ENCODE data around the gene ENPP1.

The ENPP1 gene

GRCh38 chr6:131803007-131803769, 4.6 kb upstream of the ENPP1 start:
- Mint-ChIP-seq H3K27me3 (peaks cover 28% of the 10 kb centered on the region), H3K4me1 (peaks cover 15% of the 10 kb centered on the region)
- CTCF ChIA-PET, result no interaction called here

DNA sequence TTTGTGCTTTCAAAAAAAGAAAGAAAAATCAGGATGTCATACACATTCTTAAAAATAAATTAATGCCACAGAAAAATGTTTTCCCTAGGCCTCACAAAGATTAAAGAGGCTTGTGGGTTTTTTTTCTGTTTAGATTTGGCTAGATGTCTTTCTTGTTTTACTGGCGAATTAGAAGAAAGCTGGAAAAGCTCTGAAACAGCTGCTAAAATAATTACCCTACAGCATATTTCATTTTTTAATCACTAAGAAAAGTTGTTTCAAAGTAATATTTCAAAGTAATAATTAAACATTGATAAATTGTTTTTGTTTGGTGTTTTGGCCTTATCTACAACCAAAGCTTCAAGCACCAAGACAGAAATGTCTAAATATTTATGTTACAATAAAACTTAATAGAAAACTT, 3.7 kb upstream of the ENPP1 start:
- no peak for DNase-seq
- CTCF ChIA-PET, result no interaction called here

More at GRCh38 chr6:131803007-131803769, 4.6 kb upstream of the ENPP1 start:
- DNase-seq, result no peak
- Mint-ChIP-seq H3K36me3 (no peaks in the 10 kb centered on the region), H3K4me3 (no peak overlapping the region), H3K9me3 (no peaks in the 10 kb centered on the region), H3K27ac (no peak overlapping the region)

GRCh38 chr6:131807321-131807643, 538 bp upstream of the ENPP1 start:
- Mint-ChIP-seq H3K9me3 (no peaks in the 10 kb centered on the region), H3K27ac (no peak overlapping the region), H3K27me3 (peaks cover 45% of the 10 kb centered on the region), H3K4me1 (peaks cover 23% of the 10 kb centered on the region), H3K4me3 (peak overlapping the region; percentile 74), H3K36me3 (no peaks in the 10 kb centered on the region)
- CTCF ChIA-PET, result no interaction called here
- no peak for DNase-seq

More for the DNA sequence above, 3.7 kb upstream of the ENPP1 start:
- H3K9me3 Mint-ChIP-seq, result no peaks in the 10 kb centered on the region
- no peak overlapping the region for H3K4me3 Mint-ChIP-seq
- H3K4me1 Mint-ChIP-seq, result peaks cover 23% of the 10 kb centered on the region
- H3K36me3 Mint-ChIP-seq, result no peaks in the 10 kb centered on the region
- peaks cover 36% of the 10 kb centered on the region for H3K27me3 Mint-ChIP-seq
- H3K27ac Mint-ChIP-seq, result no peak overlapping the region

DNA sequence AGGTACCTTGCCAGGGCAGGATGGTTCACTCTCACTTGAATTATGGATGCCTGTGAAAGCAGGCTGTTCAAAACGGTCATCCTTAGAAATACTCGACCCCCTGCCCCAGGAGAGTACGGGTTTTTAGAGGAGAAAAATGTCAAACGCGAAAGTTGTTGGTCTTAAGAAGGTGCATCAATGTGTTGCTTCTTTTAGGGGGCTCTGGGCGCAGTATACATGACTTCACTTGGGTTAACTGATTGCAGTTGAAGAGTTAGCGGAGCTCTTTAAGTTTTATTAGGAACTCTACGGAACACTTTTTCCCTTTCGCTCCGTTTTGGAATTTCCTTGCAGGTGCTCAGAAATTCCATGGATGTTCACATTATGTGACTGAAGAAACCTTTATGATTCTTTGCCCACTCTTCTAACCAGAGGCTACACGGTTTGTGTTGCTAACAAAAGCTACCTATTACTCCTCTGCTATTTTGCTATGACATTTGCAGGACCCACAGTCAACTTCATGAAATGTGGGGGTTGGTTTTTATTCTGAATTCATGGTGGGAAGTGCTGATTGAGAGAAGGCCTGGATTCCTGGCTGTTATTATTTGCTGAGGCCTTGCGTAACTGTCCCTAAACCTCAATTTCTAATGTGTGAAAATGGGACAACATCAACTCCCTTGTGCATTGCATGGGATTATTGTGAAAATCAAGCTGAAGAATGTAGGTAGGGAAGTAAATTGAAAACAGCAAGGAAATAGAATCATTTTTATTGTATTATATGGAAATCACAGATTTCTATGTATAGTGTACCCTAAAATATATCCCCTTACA, 845 bp downstream of the ENPP1 start:
- no peak for DNase-seq
- Mint-ChIP-seq H3K4me3 (peak overlapping the region; percentile 67), H3K36me3 (no peaks in the 10 kb centered on the region), H3K9me3 (no peaks in the 10 kb centered on the region), H3K27ac (no peak overlapping the region), H3K4me1 (peaks cover 16% of the 10 kb centered on the region), H3K27me3 (peaks cover 45% of the 10 kb centered on the region)
- CTCF ChIA-PET, result no interaction called here

DNA sequence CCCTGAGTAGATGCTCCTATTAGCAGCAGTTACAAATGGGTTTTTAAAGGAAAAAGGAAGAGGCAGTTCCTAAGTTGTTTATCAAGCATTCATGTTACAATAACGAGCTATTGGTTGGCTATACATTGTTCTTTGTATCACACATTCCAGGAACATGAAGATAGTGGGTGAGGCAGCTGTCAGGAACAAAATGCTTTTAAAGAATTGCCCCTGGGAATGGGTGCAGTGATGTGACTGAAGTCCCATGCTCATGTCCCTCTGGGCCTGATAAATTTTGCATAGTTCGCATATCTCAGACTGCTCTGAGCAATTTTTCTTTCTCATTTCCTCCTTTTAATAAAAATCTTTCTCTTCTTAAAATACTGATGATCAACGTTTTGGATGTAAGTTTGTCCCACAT, 3.7 kb downstream of the ENPP1 start:
- Mint-ChIP-seq H3K36me3 (no peaks in the 10 kb centered on the region), H3K9me3 (no peaks in the 10 kb centered on the region), H3K4me3 (no peak overlapping the region), H3K4me1 (peaks cover 16% of the 10 kb centered on the region), H3K27me3 (peaks cover 35% of the 10 kb centered on the region), H3K27ac (no peak overlapping the region)
- CTCF ChIA-PET, result no interaction called here
- no peak for DNase-seq

DNA sequence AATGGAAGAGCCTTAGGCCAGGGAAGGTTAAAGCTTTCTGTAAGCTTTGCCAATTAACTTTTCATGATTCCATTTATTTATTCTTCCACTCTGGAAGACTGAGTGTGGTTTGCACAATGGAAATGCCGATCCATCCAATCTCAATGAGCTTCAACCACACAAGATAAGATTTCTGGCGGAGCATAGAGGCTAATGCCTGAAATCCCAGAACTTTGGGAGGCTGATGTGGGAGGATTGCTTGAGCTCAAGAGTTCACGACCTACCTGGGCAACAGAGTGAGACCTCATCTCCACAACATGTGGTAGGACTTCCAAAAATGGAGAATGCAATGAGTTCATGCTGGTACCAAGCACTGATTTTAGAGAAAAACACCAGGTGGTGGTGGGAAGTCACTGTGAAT, 6.2 kb downstream of the ENPP1 start:
- H3K9me3 Mint-ChIP-seq, result no peaks in the 10 kb centered on the region
- DNase-seq, result no peak
- no peaks in the 10 kb centered on the region for H3K4me1 Mint-ChIP-seq
- H3K36me3 Mint-ChIP-seq, result no peaks in the 10 kb centered on the region
- H3K27me3 Mint-ChIP-seq, result peaks cover 14% of the 10 kb centered on the region
- H3K27ac Mint-ChIP-seq, result no peak overlapping the region
- H3K4me3 Mint-ChIP-seq, result no peak overlapping the region
- CTCF ChIA-PET, result interaction anchor here (0.6 kb wide), 1 partner anchor 923 kb away, joined by 3 read pairs; no protein-coding TSS in a partner anchor

- no peaks in the 10 kb centered on the region for H3K9me3 Mint-ChIP-seq
- H3K36me3 Mint-ChIP-seq, result no peaks in the 10 kb centered on the region
- no peak overlapping the region for H3K27ac Mint-ChIP-seq
- peaks cover 8% of the 10 kb centered on the region for H3K27me3 Mint-ChIP-seq
- DNase-seq, result no peak
- H3K4me3 Mint-ChIP-seq, result no peak overlapping the region
- CTCF ChIA-PET, result interaction anchor here (1.3 kb wide), 1 partner anchor 463 kb away, joined by 5 read pairs; no protein-coding TSS in a partner anchor
- H3K4me1 Mint-ChIP-seq, result no peaks in the 10 kb centered on the region
Measured at GRCh38 chr6:131816869-131817268, 9.0 kb downstream of the ENPP1 start.

- Mint-ChIP-seq H3K4me3 (no peak overlapping the region), H3K27ac (no peak overlapping the region), H3K4me1 (no peaks in the 10 kb centered on the region), H3K9me3 (no peaks in the 10 kb centered on the region), H3K27me3 (peaks cover 3% of the 10 kb centered on the region), H3K36me3 (no peaks in the 10 kb centered on the region)
- CTCF ChIA-PET, result no interaction called here
- DNase-seq, result no peak
Measured at GRCh38 chr6:131819572-131820124, 11.8 kb downstream of the ENPP1 start.

DNA sequence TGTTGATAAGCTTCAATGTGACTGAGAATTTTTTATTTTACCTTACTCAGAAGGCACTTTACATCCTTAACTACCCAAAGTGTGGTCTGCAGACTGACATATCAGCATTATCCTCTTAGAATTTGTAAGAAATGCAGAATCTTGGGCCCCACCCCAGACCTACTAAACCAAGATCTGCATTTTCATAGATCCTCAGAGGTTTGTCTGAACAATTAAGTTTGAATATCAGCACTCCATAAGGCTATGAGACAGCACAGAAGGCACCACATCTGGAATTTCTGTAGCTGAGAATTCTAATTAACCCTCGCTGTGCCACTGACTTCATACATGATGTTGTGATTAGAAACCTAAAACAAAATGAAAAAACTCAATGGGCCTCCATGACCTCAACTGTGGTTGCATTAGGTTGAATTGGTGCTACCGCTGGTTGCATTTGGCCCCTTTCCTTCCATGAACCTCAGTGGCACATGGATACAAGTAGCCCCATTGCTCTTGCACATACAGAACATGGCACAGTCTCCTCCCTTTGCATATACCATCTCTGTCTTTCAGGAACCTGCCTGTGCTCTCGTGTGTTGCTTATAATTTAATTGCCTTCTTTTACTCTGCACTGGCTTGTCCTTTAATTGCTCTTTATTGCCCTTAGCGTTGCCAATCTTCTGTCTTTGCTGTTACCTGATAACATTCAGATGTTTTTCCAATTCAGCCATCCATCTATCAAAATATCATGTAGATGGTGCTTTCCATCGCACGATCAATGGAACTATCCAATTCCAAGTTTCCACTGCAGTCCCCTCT, 13.4 kb downstream of the ENPP1 start:
- H3K27ac Mint-ChIP-seq, result no peak overlapping the region
- CTCF ChIA-PET, result no interaction called here
- no peaks in the 10 kb centered on the region for H3K9me3 Mint-ChIP-seq
- H3K27me3 Mint-ChIP-seq, result peaks cover 3% of the 10 kb centered on the region
- DNase-seq, result no peak
- no peaks in the 10 kb centered on the region for H3K4me1 Mint-ChIP-seq
- no peak overlapping the region for H3K4me3 Mint-ChIP-seq
- no peaks in the 10 kb centered on the region for H3K36me3 Mint-ChIP-seq

DNA sequence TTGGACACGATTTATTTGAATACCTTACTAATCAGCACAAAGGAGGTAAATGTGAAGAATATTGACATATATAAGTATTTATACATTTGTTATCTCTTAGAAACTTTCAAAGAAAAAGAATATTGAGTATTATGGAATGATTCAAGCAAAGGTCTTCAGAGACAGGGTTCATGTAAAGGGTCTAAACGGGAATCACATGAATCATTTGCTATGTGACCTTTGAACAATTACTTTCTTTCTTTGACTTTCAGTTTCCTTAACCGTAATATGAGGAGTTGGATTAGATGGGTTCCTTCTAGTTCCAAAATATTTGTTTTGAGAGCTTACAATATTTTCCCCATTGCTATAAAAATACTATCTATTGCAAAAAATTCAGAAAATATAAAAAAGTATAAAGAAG, 14.3 kb downstream of the ENPP1 start:
- no peaks in the 10 kb centered on the region for H3K4me1 Mint-ChIP-seq
- no peaks in the 10 kb centered on the region for H3K9me3 Mint-ChIP-seq
- peaks cover 8% of the 10 kb centered on the region for H3K27me3 Mint-ChIP-seq
- no peak for DNase-seq
- no peaks in the 10 kb centered on the region for H3K36me3 Mint-ChIP-seq
- no peak overlapping the region for H3K4me3 Mint-ChIP-seq
- H3K27ac Mint-ChIP-seq, result no peak overlapping the region
- CTCF ChIA-PET, result no interaction called here

DNA sequence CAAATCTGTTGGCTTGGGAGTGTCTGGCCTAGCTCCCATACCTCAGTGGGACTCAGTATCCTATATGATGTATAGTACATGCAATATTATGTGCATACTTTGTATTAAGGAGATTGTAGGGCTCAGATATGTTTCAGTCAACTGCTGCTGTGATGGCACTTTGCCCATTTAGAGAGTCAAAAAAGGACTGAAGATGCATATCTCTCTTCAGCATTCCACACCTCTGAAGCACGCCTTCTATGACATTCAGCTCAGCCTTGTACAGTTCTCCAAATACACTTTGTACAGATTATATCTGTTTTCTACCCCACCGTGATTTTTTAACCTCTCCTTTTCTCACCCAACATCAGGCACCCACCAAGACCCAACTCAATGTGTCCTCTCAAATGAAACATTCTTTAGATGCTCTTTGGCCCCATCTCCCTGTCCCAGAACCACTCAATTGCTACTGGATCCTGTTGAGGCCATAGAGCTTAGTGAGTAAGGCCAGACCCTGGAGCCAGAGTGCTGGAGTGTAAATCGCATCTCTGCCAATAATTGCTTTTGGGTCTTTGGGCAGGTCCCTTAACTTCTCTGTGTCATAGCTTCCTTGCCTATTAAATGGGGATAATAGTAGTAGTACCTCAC, 15.6 kb downstream of the ENPP1 start:
- no peaks in the 10 kb centered on the region for H3K9me3 Mint-ChIP-seq
- H3K36me3 Mint-ChIP-seq, result no peaks in the 10 kb centered on the region
- peaks cover 15% of the 10 kb centered on the region for H3K27me3 Mint-ChIP-seq
- CTCF ChIA-PET, result no interaction called here
- H3K4me3 Mint-ChIP-seq, result no peak overlapping the region
- H3K27ac Mint-ChIP-seq, result no peak overlapping the region
- H3K4me1 Mint-ChIP-seq, result no peaks in the 10 kb centered on the region
- no peak for DNase-seq

- H3K4me3 Mint-ChIP-seq, result no peak overlapping the region
- H3K36me3 Mint-ChIP-seq, result no peaks in the 10 kb centered on the region
- no peak for DNase-seq
- CTCF ChIA-PET, result no interaction called here
- no peak overlapping the region for H3K27ac Mint-ChIP-seq
- peaks cover 15% of the 10 kb centered on the region for H3K27me3 Mint-ChIP-seq
- H3K4me1 Mint-ChIP-seq, result no peaks in the 10 kb centered on the region
- H3K9me3 Mint-ChIP-seq, result no peaks in the 10 kb centered on the region
Measured at GRCh38 chr6:131825946-131826345, 18.1 kb downstream of the ENPP1 start.

GRCh38 chr6:131828080-131828479, 20.3 kb downstream of the ENPP1 start:
- DNase-seq, result no peak
- Mint-ChIP-seq H3K4me3 (no peak overlapping the region), H3K4me1 (no peaks in the 10 kb centered on the region), H3K27ac (no peak overlapping the region), H3K27me3 (peaks cover 18% of the 10 kb centered on the region), H3K36me3 (no peaks in the 10 kb centered on the region), H3K9me3 (no peaks in the 10 kb centered on the region)
- CTCF ChIA-PET, result no interaction called here

DNA sequence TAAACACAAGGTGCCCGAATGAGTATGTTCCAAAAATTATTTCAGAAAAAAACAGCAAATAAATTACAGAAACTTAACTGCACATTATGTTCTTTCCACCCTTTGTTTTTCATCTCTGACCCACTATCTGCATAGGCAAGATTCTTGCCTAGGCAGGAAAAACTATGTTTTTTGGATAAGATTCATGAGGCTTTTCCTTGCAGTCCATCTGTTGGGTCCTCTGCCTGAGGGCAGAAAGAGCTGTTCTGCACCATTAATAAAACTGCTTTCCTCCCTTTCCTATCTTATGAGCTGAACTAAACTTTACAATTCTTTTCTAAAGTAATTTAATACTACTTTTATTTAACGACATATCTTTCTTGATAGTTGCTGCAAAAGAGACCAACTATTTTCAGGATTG, 21.1 kb downstream of the ENPP1 start:
- Mint-ChIP-seq H3K9me3 (no peaks in the 10 kb centered on the region), H3K4me3 (no peak overlapping the region), H3K36me3 (no peaks in the 10 kb centered on the region)

More for the DNA sequence above, 21.1 kb downstream of the ENPP1 start:
- CTCF ChIA-PET, result no interaction called here
- Mint-ChIP-seq H3K27ac (no peak overlapping the region), H3K27me3 (peaks cover 18% of the 10 kb centered on the region), H3K4me1 (no peaks in the 10 kb centered on the region)
- no peak for DNase-seq
